Measurements from ENCODE around the gene IP6K3.

DNA sequence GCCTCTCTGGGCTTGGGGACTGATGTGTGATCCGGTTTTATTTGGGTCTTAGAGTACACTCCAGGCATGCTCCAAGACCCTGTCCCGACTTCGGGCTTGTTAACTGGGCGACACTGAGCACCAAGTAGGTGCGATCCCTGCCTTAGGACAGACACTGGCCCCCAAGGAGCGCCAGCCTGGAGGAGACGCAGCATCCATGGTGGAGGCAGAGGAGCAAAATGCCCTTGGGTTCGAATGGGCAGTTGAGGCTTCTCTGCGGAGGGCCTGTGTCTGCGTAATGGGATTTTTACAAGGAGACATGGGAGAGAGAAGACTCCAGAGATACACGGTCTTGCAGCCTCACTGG lies 42.8 kb upstream of the IP6K3 start:
- TF ChIP-seq, protein P1, sequence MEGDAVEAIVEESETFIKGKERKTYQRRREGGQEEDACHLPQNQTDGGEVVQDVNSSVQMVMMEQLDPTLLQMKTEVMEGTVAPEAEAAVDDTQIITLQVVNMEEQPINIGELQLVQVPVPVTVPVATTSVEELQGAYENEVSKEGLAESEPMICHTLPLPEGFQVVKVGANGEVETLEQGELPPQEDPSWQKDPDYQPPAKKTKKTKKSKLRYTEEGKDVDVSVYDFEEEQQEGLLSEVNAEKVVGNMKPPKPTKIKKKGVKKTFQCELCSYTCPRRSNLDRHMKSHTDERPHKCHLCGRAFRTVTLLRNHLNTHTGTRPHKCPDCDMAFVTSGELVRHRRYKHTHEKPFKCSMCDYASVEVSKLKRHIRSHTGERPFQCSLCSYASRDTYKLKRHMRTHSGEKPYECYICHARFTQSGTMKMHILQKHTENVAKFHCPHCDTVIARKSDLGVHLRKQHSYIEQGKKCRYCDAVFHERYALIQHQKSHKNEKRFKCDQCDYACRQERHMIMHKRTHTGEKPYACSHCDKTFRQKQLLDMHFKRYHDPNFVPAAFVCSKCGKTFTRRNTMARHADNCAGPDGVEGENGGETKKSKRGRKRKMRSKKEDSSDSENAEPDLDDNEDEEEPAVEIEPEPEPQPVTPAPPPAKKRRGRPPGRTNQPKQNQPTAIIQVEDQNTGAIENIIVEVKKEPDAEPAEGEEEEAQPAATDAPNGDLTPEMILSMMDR (IDR thresholded peaks at IDR 0.05): no peak
- TF ChIP-seq EP300 (IDR thresholded peaks at IDR 0.05) (no peak), POLR2A (IDR thresholded peaks at IDR 0.05) (no peak)
